C4-2B (cell line): ENCODE measurements around the gene TNNC2.
"Not testable (repeated sequence)": the region's sequence is repeated elsewhere in the genome, so short reads cannot be mapped to it uniquely, and the experiment has no call there.

Experiments used
- H3K27ac ChIP-seq: fragments of 450-650 bp; 2 replicates; pipeline ENCODE4 v1.5.1; 2017
- ZFX ChIP-seq: fragments of 450-650 bp; IDR thresholded peaks from 2 replicates; pipeline ENCODE4 v1.6.1; 2017
- TF ChIP-seq, protein P1 (sequence below): fragments of 450-650 bp; conservative IDR thresholded peaks from 2 replicates; pipeline ENCODE4 v1.5.1; 2017; ENCODE audit warnings: mild to moderate bottlenecking

The TNNC2 gene

DNA sequence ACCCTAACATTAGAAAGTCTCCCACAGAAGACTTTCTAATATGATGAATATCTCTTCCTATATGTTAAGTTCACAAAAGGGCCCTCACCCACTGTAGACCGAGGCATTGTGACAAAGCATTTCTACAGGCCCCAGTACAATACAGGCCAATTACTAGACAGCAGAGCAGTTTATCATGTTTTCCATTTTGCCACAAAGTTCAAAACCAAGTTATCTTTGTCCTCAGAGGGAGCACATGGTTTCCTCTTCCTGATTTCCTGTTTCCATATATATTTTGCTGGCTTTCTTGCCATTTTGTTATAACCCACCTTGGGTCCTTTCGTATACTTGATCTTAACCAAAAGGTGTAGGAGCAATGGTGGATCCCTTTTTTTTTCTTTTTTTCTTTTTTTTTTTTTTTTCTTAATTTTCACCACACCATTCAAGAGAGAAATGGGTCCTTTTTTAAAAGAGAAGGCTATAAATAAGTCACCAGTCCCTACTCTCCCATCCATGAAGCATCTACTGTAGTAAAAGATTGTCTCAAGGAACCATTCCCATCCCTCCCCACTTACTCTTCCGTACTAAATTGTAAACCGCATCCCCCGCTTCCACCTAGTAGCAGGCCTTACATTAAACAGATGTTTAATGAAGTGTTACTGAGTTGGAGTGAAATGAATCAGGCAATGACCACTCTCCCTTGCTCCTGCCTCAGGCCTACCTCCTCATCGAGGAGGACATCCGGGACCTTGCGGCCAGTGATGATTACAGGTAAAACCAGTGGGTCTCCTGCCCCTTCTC is 16.7 kb downstream of the TNNC2 start:
- no peak for TF ChIP-seq ZFX
- TF ChIP-seq, protein P1, sequence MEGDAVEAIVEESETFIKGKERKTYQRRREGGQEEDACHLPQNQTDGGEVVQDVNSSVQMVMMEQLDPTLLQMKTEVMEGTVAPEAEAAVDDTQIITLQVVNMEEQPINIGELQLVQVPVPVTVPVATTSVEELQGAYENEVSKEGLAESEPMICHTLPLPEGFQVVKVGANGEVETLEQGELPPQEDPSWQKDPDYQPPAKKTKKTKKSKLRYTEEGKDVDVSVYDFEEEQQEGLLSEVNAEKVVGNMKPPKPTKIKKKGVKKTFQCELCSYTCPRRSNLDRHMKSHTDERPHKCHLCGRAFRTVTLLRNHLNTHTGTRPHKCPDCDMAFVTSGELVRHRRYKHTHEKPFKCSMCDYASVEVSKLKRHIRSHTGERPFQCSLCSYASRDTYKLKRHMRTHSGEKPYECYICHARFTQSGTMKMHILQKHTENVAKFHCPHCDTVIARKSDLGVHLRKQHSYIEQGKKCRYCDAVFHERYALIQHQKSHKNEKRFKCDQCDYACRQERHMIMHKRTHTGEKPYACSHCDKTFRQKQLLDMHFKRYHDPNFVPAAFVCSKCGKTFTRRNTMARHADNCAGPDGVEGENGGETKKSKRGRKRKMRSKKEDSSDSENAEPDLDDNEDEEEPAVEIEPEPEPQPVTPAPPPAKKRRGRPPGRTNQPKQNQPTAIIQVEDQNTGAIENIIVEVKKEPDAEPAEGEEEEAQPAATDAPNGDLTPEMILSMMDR, result no peak
- 0 out of 2 replicates have a peak overlapping the region, but pooled peaks have one; percentile 93 for H3K27ac ChIP-seq

DNA sequence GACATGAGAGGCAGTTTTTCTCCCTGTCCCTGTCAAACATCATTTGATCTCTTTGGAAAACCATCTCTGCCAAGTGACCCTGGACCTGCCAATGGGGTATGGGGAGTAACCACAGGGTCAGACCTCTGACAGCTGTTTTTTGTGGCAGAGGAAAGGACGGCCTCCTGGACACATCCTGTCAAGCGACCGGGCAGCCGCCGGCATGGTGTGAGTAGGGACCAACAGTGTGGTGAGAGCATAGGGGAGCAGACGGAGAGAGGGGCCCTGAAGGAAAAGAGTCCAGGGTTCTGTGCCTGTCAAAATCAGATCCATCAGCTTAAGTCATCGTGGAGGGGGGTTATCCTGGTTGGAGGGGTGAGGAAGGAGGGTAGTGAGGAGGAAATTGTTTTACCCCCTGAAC is 25.3 kb downstream of the TNNC2 start:
- H3K27ac ChIP-seq, result no peak overlapping the region
- TF ChIP-seq ZFX, result no peak
- TF ChIP-seq, protein P1, result no peak

DNA sequence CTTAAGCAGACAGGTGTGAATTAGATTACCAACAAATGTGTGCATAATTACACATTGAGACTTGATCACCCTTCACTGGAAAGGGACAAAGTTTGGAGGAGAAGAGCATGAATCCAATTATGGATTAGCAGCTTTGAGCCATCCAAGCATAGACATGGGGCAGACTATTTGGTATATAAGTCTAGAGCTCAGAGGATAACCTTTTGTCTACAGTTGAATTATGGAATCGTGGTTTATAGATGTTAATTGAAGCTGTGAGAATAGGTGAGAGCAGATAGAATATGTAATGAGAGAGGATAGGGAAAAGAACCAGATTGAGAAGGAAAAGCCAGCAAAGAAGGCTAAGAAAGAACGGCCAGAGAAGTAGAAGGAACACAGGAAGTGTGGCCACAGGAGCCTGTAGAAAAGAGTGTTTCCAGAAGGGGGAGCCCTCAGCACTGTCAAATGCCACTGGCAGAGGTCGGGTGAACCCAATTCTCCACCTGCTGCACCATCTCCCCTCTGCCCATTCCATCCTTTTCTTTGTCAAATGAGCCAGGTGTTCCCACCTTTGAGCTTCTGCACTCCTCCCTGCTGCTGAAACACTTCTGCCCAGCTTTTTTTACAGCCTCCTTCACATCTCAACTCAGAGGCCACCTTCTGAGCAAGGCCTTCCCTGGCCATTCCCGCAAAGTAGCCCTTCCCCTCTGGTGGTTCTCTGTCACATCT is 28.0 kb downstream of the TNNC2 start:
- no peak overlapping the region for H3K27ac ChIP-seq
- TF ChIP-seq, protein P1, result peak; percentile 83
- TF ChIP-seq ZFX, result no peak

DNA sequence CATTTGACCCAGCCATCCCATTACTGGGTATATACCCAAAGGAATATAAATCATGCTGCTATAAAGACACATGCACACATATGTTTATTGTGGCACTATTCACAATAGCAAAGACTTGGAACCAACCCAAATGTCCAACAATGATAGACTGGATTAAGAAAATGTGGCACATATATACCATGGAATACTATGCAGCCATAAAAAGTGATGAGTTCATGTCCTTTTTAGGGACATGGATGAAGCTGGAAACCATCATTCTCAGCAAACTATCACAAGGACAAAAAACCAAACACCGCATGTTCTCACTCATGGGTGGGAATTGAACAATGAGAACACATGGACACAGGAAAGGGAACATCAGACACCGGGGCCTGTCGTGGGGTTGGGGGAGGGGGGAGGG is 29.2 kb downstream of the TNNC2 start:
- not testable (repeated sequence) for H3K27ac ChIP-seq

DNA sequence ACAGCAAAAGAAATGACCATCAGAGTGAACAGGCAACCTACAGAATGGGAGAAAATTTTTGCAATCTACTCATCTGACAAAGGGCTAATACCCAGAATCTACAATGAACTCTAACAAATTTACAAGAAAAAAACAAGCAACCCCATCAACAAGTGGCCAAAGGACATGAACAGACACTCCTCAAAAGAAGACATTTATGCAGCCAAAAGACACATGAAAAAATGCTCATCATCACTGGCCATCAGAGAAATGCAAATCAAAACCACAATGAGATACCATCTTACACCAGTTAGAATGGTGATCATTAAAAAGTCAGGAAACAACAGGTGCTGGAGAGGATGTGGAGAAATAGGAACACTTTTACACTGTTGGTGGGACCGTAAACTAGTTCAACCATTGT is 29.6 kb downstream of the TNNC2 start:
- not testable (repeated sequence) for H3K27ac ChIP-seq

DNA sequence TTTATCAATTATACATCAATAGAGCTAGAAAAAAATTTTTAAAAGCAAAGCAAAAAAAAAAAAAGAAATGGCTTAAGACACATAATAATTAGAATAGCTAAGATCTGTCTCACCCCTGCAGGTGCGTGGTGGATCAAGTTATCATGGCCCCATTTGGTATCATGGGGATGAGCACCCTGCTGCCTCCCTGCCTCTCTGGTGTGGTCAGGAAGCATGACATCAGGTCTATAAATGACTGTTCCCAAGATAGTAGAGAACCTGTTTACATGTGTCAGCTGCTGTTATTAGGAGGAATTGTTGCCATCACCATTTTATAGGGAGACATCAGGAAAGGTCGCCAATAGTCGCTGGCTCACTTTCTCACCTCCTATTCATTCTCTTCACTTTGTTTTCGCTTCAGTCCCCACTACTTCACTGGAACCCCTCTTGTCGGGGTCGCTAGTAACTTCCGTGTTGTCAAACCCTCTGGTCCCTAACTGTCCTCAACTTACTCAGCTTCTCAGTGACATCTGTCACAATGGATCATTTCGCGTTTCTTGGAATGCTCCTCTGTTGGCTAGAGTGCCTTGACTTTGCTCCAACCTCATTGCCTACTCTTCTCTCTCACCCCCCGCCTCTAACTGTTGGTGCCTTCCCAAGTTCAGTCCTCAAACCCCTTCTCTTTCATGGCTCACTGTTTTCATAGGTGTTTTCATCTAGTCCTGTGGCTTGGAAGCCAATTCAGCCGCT is 30.6 kb downstream of the TNNC2 start:
- TF ChIP-seq, protein P1, result no peak
- TF ChIP-seq ZFX, result no peak
- no peak overlapping the region for H3K27ac ChIP-seq

DNA sequence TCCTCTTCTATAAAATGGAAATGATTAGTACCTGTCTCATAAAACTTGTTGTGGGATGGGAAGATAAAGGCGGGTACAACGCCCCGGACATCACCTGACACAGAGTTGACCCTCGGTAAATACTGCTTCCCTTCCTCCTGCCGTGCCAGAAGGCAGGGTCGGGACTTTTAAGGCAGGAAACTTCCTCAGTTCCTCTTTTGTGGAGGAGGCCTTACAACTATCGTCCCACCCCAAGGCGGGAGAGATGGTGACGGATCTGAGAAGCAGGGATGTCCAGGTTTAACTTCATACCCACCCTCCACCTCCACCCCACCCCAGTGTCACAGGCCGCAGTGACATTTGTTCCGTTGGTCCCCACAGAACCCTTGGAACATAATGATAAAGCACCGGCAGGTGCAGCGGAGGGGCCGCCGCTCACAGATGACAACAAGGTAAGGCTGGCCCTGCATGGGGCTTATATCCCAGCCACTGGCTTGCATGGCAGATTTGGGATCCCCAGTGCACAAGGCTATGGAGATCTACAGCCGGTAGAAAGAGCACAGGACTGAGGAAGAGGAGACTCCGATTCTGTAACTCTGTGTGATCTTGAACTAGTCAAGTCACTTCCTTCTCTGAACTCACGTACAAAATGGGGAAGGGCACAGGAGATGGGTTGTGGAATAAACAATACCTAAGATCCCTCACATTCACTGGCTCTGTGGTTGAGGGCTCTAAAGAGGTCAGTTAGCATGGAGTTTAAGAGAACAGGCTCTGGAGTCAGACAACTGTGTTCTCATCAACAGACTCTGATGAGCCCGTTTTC is 34.6 kb downstream of the TNNC2 start:
- H3K27ac ChIP-seq, result peak overlapping the region; percentile 93

More for the DNA sequence above, 34.6 kb downstream of the TNNC2 start:
- TF ChIP-seq ZFX, result no peak
- TF ChIP-seq, protein P1, result no peak
